BJ (cell line): ENCODE data around the gene CNKSR1. TPM values are rescaled to one million over a fixed set of nuclear protein-coding genes. Genes with fewer than 3 reads are reported as not detected.

Experiments
- polyA plus RNA-seq: library from polyadenylated mRNA; depleted of rRNA; stranded (reverse); fragments of >200 nt; gene quantifications from 2 replicates; pipeline ENCODE4 v1.2.3, GENCODE V29; 2011; rRNA removed

CNKSR1 gene
- polyA plus RNA-seq, 1 experiment: 0.63 TPM

Other genes with a start within 250 kb of the CNKSR1 start
- gene PAFAH2, start 179.4 kb upstream of the CNKSR1 start, polyA plus RNA-seq: 11.9 and 13.2 TPM in 2 replicates
- gene EXTL1, start 155.7 kb upstream of the CNKSR1 start, polyA plus RNA-seq: 3.6 and 5.0 TPM in 2 replicates
- gene SLC30A2, start 131.4 kb upstream of the CNKSR1 start, polyA plus RNA-seq: not detected in 2 replicates
- not detected in 2 replicates for gene TRIM63, start 109.9 kb upstream of the CNKSR1 start, polyA plus RNA-seq
- 1.4 and 2.9 TPM in 2 replicates for gene PDIK1L, start 65.7 kb upstream of the CNKSR1 start, polyA plus RNA-seq
- gene FAM110D, start 18.4 kb upstream of the CNKSR1 start, polyA plus RNA-seq: not detected in 2 replicates
- gene C1orf232, start 8.5 kb upstream of the CNKSR1 start, polyA plus RNA-seq: not detected in 2 replicates
- 26.3 and 30.2 TPM in 2 replicates for gene ZNF593, start 7.6 kb upstream of the CNKSR1 start, polyA plus RNA-seq
- not detected in 2 replicates for gene ZNF593OS, start 5.7 kb upstream of the CNKSR1 start, polyA plus RNA-seq
- gene CATSPER4, start 13.1 kb downstream of the CNKSR1 start, polyA plus RNA-seq: not detected in 2 replicates
- gene CEP85, start 56.7 kb downstream of the CNKSR1 start, polyA plus RNA-seq: 9.4 and 10.8 TPM in 2 replicates
- 298 and 309 TPM in 2 replicates for gene SH3BGRL3, start 102.6 kb downstream of the CNKSR1 start, polyA plus RNA-seq
- 8.5 and 12.9 TPM in 2 replicates for gene UBXN11, start 129.1 kb downstream of the CNKSR1 start, polyA plus RNA-seq
- gene CD52, start 140.5 kb downstream of the CNKSR1 start, polyA plus RNA-seq: not detected in 2 replicates
- gene CRYBG2, start 176.6 kb downstream of the CNKSR1 start, polyA plus RNA-seq: 0.20 and 0.44 TPM in 2 replicates
- not detected in 2 replicates for gene ZNF683, start 195.3 kb downstream of the CNKSR1 start, polyA plus RNA-seq
- not detected in 2 replicates for gene LIN28A, start 233.3 kb downstream of the CNKSR1 start, polyA plus RNA-seq